Large intestine (tissue), 3 donors: ENCODE measurements around the gene ZNF236. TPM values are rescaled to one million over a fixed set of nuclear protein-coding genes. Genes with fewer than 3 reads are reported as not detected.
"Not testable (repeated sequence)": the region's sequence is repeated elsewhere in the genome, so short reads cannot be mapped to it uniquely, and the experiment has no call there.

Experiments used
- DNase-seq, 2 donors: peaks; one replicate each; pipeline versions ENCODE4 v3.0.0 to v3.0.0-alpha.2; 2013
- H3K27ac ChIP-seq: one replicate; pipeline ENCODE4 v1.5.1; 2013; ENCODE audit warnings: low read length
- H3K27me3 ChIP-seq: 2 replicates; pipeline ENCODE4 v1.6.1; 2013; ENCODE audit warnings: low read length; ENCODE audit not compliant: control insufficient read depth, insufficient read depth
- H3K36me3 ChIP-seq: 2 replicates; pipeline ENCODE4 v1.6.1; 2013; ENCODE audit warnings: low read length; ENCODE audit not compliant: control insufficient read depth, insufficient read depth
- H3K4me1 ChIP-seq: one replicate; pipeline ENCODE4 v1.6.1; 2013; ENCODE audit warnings: low read length; ENCODE audit not compliant: control insufficient read depth, insufficient read depth
- H3K4me3 ChIP-seq: one replicate; pipeline ENCODE4 v1.5.1; 2013; ENCODE audit warnings: low read length
- H3K9me3 ChIP-seq: one replicate; pipeline ENCODE4 v1.6.1; 2013; ENCODE audit warnings: mild to moderate bottlenecking, low read depth, low read length, moderate library complexity; ENCODE audit not compliant: control insufficient read depth
- WGBS: methylation state at CpG from one replicate; pipeline ENCODE4 v1.1.5; 2013; ENCODE audit warnings: low lambda C conversion rate; ENCODE audit not compliant: insufficient coverage; 5-methylcytosine and 5-hydroxymethylcytosine counted together
- polyA plus RNA-seq: library from polyadenylated mRNA; unstranded; fragments of 120-200 nt; gene quantifications from one replicate; pipeline ENCODE4 v1.2.1, GENCODE V29; 2013

ZNF236 gene
- polyA plus RNA-seq, 1 donor = 7.1 TPM

DNA sequence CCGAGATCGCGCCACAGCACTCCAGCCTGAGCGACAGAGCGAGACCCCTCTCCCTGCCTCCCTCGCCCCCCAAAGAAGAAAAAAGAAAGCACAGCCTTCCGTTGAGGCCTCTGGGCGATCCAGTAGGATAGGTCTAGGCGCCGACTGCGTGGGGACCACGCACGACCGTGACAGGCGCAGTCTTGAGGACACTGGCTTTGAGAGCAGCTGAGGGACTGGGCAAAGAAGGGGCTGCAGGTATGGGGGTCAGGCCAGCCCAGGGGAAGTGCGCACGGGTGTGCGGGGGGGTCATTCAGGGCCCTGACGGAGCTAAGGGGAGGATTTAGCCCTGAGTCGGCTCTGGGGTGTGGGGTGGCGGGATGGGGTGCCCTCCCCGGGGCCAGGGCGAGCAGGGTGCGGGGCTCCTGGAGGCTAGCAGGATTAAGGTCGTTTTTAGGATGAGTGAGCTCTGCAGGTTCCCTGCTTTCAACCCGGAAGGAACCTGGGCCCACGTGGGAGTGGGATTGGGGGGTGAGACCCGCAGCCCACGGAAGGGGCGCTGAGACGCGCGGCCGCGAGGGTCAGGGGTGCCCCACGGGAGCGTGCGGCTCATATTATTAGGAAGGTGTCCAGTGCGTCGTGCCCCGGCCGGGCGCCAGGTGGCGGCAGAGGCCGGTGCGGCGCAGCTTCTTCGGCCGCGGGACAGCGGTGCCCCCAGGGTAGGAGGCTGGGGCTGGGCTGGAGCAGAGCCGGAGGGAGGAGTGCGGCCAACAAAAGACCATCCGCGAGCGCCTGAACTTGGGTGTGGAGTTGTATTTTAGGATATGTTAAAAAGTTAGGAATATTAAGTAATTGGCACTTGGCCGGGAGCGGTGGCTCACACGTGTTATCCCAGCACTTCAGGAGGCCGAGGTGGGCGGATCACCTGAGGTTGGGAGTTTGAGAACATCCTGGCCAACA, 20.5 kb upstream of the ZNF236 start:
- H3K4me1 ChIP-seq = peaks cover 7% of the 10 kb centered on the region
- no CpG with 5 or more reads among the region's 61 CpGs for WGBS
- H3K27ac ChIP-seq = no peak overlapping the region
- peaks cover 4% of the 10 kb centered on the region for H3K27me3 ChIP-seq
- H3K36me3 ChIP-seq = no peaks in the 10 kb centered on the region
- peak; percentile 42 to 45 for DNase-seq
- peaks cover 4% of the 10 kb centered on the region for H3K9me3 ChIP-seq
- peak overlapping the region; percentile 21 for H3K4me3 ChIP-seq

DNA sequence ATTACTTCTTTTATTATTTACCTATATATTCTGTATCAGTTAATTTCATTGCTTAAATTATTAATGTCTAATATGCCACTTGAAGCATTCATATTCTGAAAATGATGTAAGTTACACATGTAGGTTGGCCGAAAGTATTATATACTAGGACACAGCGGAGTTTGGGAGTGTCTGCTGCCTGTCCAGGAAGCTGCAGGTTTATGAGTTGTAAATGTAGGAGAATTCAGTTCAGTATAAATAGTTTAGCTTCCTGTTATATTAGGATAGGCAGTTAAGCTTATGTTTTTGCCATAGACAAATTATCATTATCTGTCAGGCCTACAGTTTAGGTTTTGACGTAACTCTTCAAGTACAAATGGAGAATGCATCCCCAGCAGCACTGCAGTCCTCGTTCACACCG, 18.9 kb upstream of the ZNF236 start:
- no peak overlapping the region for H3K4me3 ChIP-seq
- DNase-seq = no peak
- WGBS = no CpG with 5 or more reads among the region's 5 CpGs
- H3K27ac ChIP-seq = no peak overlapping the region
- peaks cover 7% of the 10 kb centered on the region for H3K4me1 ChIP-seq
- no peaks in the 10 kb centered on the region for H3K36me3 ChIP-seq
- H3K9me3 ChIP-seq = peaks cover 4% of the 10 kb centered on the region
- H3K27me3 ChIP-seq = peaks cover 4% of the 10 kb centered on the region

DNA sequence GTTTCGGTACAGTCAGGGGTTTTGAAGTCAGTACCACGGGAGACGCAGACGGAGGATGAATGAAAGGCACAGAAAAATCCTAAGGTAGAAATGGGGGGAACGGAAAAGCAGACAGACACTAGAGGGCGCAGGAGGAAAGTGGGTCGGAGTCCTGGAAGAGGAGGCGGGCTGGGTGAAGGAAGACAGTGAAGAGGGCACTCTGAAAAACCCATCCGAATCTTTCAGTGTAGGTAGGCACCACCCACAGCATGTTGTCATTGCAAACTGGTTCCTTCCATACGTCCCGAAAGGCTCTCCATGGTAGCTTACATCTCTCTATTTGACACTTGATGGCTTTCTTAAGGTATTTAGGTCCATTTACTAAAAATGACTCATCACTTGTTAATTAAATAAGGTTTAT, 18.5 kb upstream of the ZNF236 start:
- peaks cover 2% of the 10 kb centered on the region for H3K36me3 ChIP-seq
- peaks cover 7% of the 10 kb centered on the region for H3K4me1 ChIP-seq
- H3K9me3 ChIP-seq = peaks cover 4% of the 10 kb centered on the region
- DNase-seq = peak; percentile 12 to 46
- no peak overlapping the region for H3K27ac ChIP-seq
- 0% methylated on average over 2 of the region's 11 CpGs for WGBS
- no peak overlapping the region for H3K4me3 ChIP-seq
- peaks cover 4% of the 10 kb centered on the region for H3K27me3 ChIP-seq

DNA sequence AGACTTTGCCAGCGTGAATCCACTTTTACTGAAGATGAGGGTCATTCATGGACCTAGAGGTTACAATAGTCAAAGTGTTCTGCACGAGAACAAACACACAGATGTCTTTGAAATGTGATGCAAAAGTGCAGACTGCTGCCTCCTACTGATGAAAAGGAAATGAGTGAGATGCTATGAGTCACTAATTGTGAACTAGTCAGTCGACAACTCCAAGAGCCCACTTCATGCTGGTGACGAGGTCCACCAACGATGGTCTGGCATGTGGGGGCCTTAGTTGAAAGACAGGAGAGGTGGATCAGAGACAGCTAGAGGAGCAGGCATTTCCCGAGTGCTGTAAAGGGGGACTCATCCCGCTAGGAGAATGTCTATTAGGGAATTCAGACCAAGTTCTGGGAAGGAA, 17.1 kb upstream of the ZNF236 start:
- no CpG with 5 or more reads among the region's 7 CpGs for WGBS
- no peak for DNase-seq
- H3K36me3 ChIP-seq = peaks cover 2% of the 10 kb centered on the region
- H3K4me3 ChIP-seq = no peak overlapping the region
- peaks cover 4% of the 10 kb centered on the region for H3K27me3 ChIP-seq
- no peak overlapping the region for H3K27ac ChIP-seq
- H3K9me3 ChIP-seq = peaks cover 4% of the 10 kb centered on the region
- peaks cover 7% of the 10 kb centered on the region for H3K4me1 ChIP-seq

DNA sequence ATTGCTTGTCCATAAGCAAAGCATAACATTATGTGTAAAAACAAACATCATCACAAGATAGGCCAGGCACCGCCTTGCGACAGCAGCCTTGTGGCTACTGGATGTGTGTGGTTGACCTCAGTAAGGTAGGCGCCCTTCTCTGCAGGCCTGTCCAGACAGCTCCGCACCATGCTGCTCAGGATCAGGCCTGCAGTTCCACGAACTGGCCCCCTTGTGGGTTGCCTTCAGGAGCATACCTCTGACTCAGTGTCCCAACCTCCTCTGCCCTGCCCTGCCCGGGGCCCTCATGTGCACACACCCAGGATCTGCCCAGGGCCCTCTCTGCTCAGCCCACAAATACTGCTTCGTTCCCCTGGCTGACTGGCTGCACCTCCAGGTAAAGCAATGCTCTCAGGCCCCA, 16.1 kb upstream of the ZNF236 start:
- Histone ChIP-seq H3K27me3 (peaks cover 4% of the 10 kb centered on the region), H3K9me3 (peaks cover 4% of the 10 kb centered on the region), H3K4me3 (no peak overlapping the region), H3K4me1 (peaks cover 7% of the 10 kb centered on the region), H3K27ac (no peak overlapping the region), H3K36me3 (peaks cover 2% of the 10 kb centered on the region)
- WGBS = no CpG with 5 or more reads among the region's 7 CpGs
- DNase-seq = no peak

DNA sequence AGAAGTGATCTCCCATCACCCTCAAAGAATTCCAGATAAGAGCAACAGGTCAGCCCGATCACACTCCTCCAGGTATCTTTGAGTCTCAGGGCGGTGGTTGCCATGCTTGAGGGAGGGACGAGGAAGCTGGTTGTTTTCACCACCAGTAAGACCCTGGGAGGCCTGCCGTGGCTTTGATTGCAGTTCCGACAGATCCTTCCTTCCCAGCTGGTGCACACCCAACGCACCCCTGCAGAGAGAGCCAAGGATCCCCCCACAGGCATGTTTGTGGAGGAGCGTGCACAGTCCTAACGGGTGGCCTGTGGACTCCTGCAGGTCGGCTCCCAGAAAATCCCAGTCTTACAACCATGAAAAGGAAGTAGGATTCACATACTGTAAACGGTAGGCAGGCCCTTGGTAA, 13.8 kb upstream of the ZNF236 start:
- 83% methylated on average over 1 of the region's 10 CpGs for WGBS
- Histone ChIP-seq H3K27me3 (no peaks in the 10 kb centered on the region), H3K4me3 (no peak overlapping the region), H3K27ac (no peak overlapping the region), H3K4me1 (no peaks in the 10 kb centered on the region), H3K36me3 (peaks cover 2% of the 10 kb centered on the region), H3K9me3 (no peaks in the 10 kb centered on the region)
- no peak for DNase-seq

DNA sequence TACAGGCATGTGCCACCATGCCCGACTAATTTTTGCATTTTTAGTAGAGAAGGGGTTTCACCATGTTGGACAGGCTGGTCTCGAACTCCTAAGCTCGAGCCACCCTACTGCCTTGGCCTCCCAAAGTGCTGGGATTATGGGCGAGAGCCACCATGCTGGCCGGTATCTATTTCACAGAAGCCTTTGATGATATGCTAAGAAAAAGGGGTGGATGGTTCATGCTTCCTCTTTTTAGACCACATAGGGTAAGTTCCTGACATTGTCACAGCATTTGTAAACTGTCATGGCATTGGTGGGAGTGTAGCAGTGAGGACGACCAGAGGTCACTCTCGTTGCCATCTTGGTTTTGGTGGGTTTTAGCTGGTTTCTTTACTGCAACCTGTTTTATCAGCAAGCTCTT, 10.8 kb upstream of the ZNF236 start:
- not testable (repeated sequence) for H3K4me1 ChIP-seq, H3K27me3 ChIP-seq, DNase-seq, H3K9me3 ChIP-seq, H3K4me3 ChIP-seq, H3K36me3 ChIP-seq, H3K27ac ChIP-seq
- WGBS = no CpG with 5 or more reads among the region's 7 CpGs

DNA sequence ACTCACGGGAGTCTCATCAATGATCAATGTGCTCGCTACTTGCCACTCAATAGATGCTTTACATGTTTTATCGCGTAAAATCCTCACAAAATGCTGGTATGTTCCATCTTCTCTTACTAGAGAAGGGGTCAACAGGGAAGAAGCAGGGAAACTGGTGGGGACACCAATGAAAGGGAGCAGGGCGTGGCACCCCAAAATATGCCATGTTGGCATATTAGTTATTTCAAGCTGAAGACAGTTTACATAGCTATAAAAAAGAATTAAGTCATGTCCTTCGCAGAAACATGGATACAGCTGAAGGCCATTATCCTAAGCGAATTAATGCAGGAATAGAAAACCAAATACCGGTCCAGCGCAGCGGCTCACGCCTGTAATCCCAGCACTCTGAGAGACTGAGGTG, 8.1 kb upstream of the ZNF236 start:
- peaks cover 6% of the 10 kb centered on the region for H3K36me3 ChIP-seq
- no peaks in the 10 kb centered on the region for H3K27me3 ChIP-seq
- H3K4me1 ChIP-seq = no peaks in the 10 kb centered on the region
- no peak overlapping the region for H3K4me3 ChIP-seq
- H3K27ac ChIP-seq = no peak overlapping the region
- DNase-seq = no peak
- WGBS = 0% methylated on average over 1 of the region's 11 CpGs
- H3K9me3 ChIP-seq = no peaks in the 10 kb centered on the region

DNA sequence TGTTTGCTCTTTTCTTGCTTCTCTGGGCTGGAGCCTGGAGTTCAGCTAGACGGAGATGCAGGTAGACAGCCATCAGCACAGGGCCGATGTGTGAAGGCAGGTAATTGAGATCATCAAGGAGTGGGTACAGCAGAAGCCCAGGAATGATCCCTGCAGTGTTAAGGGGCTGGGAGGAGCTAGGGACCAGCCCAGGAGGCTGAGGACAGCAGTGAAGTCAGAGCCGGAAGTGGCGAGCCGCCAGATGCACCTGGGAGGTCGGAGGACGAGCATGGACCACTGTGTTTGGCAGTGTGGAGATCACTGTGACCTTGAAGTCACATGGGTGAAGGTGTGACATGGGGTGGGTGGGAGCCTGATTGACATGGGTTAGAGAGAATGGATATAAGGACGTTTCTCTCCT, 6.2 kb upstream of the ZNF236 start:
- peaks cover 6% of the 10 kb centered on the region for H3K36me3 ChIP-seq
- DNase-seq = no peak
- no peak overlapping the region for H3K4me3 ChIP-seq
- H3K27ac ChIP-seq = no peak overlapping the region
- no CpG with 5 or more reads among the region's 8 CpGs for whole genome bisulfite sequencing
- no peaks in the 10 kb centered on the region for H3K27me3 ChIP-seq
- no peaks in the 10 kb centered on the region for H3K4me1 ChIP-seq
- H3K9me3 ChIP-seq = no peaks in the 10 kb centered on the region

DNA sequence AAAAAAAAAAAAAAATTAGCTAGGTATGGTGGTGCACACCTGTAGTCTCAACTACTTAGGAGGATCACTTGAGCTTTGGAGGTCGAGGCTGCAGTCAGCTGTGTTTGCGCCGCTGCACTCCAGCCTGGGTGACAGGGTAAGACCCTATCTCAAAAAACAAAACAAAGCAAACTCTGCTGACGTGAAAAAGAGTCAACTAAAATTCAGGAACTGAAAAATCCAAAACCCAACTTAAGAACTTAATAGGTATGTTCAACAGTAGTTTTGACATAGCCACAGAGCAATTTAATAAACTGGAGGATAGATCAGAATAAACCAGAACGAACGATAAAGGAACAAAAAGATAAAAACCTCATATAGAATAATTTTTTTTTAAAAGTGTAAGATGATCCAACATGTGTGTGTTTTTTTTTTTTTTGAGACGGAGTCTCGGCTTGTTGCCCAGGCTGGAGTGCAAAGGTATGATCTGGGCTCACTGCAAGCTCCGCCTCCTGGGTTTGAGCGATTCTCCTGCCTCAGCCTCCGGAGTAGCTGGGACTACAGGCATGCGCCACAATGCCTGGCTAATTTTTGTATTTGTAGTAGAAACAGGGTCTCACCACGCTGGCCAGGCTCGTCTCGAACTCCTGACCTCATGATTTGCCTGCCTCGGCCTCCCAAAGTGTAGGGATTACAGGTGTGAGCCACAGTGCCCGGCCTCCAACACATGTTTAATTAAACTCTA, 4.3 kb upstream of the ZNF236 start:
- Histone ChIP-seq H3K27me3 (no peaks in the 10 kb centered on the region), H3K4me3 (no peak overlapping the region), H3K27ac (no peak overlapping the region), H3K36me3 (peaks cover 6% of the 10 kb centered on the region), H3K4me1 (no peaks in the 10 kb centered on the region), H3K9me3 (no peaks in the 10 kb centered on the region)
- WGBS = 96% methylated on average over 3 of the region's 17 CpGs
- no peak for DNase-seq
